ENCODE data around the gene TEKT3. TPM values are rescaled to one million over a fixed set of nuclear protein-coding genes. Genes with fewer than 3 reads are reported as not detected.

The TEKT3 gene
- total RNA-seq, 1 donor from 2014 or later, result not detected

DNA sequence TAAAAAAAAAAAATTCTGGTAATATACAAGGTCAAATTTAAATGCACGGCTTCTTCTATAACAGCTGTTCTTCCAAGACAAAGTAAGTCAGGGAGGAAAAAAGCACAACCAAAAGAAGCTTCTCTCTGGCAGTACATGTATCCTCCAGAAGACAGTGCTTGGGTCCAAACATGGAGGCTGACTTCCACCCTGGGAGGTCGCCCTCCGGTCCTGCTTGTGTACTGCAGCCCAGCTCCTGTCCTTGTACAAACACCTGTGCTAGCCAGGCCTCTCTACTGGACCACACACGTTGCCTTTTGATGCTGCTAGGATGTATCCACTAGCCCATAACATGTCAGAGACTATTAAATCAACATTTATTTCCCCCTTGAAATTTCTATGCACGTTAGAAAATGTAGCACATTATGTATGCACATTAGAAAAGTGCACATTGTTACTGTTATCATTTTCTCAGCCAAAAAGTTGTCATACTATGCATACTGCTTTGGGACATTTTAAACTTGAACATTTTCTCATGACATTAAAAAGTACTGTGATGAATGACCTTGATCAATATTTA, 21.9 kb downstream of the TEKT3 start:
- Mint-ChIP-seq H3K4me1 (no peaks in the 10 kb centered on the region), H3K27me3 (peaks cover 7% of the 10 kb centered on the region), H3K4me3 (no peak overlapping the region), H3K27ac (no peak overlapping the region), H3K9me3 (no peaks in the 10 kb centered on the region), H3K36me3 (ENCODE audit: low read depth) (no peaks in the 10 kb centered on the region)
- ATAC-seq (ENCODE audit: low read depth) (no peak), DNase-seq (no peak)
- intact Hi-C loops (cut with micrococcal nuclease), result no loop called here
- ChIA-PET CTCF (no interaction called here), POLR2A (no interaction called here)
- TF ChIP-seq CTCF (IDR thresholded peaks at IDR 0.05), result no peak

DNA sequence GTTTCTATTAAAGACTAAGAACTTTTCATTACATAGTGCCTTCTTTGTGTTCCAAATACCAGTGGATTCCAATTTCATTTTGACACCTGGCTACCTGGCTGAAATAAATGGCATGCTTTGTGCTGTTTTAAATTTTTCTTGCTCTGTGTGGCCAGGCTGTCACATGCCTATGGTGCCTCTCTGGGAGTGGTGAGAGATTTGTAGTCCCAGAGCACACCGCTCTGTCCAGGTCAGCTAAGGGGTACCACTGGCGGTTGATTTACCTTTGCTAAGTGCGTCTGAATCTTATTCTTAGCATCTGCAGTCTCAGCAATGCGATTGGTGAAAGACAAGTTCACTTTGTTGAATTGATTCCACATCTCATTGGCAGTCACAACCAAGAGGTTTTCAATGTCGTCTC, 29.4 kb downstream of the TEKT3 start:
- intact Hi-C loops (cut with micrococcal nuclease), result no loop called here
- Mint-ChIP-seq H3K36me3 (ENCODE audit: low read depth) (no peaks in the 10 kb centered on the region), H3K27me3 (peaks cover 12% of the 10 kb centered on the region), H3K9me3 (no peaks in the 10 kb centered on the region), H3K27ac (no peak overlapping the region), H3K4me3 (no peak overlapping the region), H3K4me1 (no peaks in the 10 kb centered on the region)
- DNase-seq (no peak), ATAC-seq (ENCODE audit: low read depth) (no peak)
- POLR2A ChIA-PET, result no interaction called here
- CTCF ChIA-PET, result no interaction called here
- no peak for TF ChIP-seq CTCF (IDR thresholded peaks at IDR 0.05)

DNA sequence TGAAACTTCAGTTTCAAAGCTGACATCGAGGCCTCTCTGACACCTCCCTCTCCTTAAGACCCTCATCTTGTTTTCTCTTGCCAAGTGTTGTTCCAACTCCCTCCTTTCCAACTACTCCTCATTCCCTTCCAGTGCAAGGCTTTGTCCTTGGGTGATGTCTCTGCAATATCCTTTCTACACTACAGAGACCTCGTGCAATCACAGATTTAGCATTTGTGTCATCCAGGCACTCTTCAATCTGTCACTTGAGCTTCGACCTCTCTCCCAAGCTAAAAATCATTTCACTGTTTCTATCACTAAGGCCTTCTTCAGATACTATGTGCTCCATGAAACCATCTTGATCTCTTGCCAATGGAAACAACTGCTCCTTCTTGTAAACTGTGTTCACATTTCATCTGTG, 31.6 kb downstream of the TEKT3 start:
- H3K4me1 Mint-ChIP-seq, result no peaks in the 10 kb centered on the region
- no peak overlapping the region for H3K4me3 Mint-ChIP-seq

DNA sequence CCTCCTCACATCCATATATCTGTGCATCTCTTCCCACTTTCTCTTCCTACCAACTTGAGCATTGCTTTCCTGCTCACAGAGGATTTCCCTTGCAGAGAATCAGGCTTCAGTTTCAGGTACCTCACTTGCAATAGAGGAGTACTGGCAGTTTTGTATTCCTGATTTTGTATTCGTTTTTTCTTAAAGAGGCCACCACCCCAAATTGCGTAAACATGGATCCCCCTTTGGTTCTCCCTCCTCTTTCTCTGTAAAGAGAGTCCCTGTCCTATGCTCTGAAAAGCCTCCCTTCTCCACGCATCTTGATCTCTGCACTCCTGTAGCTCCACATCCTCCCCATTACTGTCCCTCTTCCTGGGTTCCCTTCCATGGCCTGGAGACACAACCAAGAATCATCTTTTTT, 32.2 kb downstream of the TEKT3 start:
- DNase-seq (no peak), ATAC-seq (ENCODE audit: low read depth) (no peak)
- no peak overlapping the region for H3K27ac Mint-ChIP-seq
- ChIA-PET POLR2A (no interaction called here), CTCF (no interaction called here)
- peaks cover 5% of the 10 kb centered on the region for H3K27me3 Mint-ChIP-seq
- no peaks in the 10 kb centered on the region for H3K9me3 Mint-ChIP-seq
- intact Hi-C loops (cut with micrococcal nuclease), result no loop called here
- H3K36me3 Mint-ChIP-seq (ENCODE audit: low read depth), result no peaks in the 10 kb centered on the region
- no peak overlapping the region for H3K4me3 Mint-ChIP-seq
- TF ChIP-seq CTCF (IDR thresholded peaks at IDR 0.05), result no peak
- no peaks in the 10 kb centered on the region for H3K4me1 Mint-ChIP-seq

More for the DNA sequence above, 31.6 kb downstream of the TEKT3 start:
- CTCF ChIA-PET, result no interaction called here
- intact Hi-C loops (cut with micrococcal nuclease), result no loop called here
- DNase-seq (no peak), ATAC-seq (ENCODE audit: low read depth) (no peak)
- no peaks in the 10 kb centered on the region for H3K36me3 Mint-ChIP-seq (ENCODE audit: low read depth)
- H3K27ac Mint-ChIP-seq, result no peak overlapping the region
- H3K27me3 Mint-ChIP-seq, result peaks cover 5% of the 10 kb centered on the region
- POLR2A ChIA-PET, result no interaction called here
- no peaks in the 10 kb centered on the region for H3K9me3 Mint-ChIP-seq
- TF ChIP-seq CTCF (IDR thresholded peaks at IDR 0.05), result no peak

DNA sequence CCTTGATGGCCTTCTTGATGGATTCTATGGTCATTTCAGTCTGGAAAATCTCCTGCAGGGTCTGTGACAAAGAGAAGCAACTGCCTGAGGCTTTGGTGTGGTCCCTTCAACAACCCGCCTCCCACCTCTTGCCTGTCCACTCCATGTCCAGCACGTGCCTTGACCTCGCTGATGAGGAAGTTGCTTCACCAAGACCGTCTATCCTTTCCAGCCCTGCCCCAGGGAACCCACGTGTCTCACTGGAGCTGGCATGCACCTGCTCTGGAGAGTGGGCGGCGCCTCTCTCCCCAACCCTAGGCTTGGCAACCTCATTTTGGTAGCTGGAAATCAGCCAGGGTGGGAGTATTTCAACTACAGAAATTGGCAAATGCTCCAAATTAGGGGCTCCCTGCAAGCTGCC, 32.6 kb downstream of the TEKT3 start:
- no peak for TF ChIP-seq CTCF (IDR thresholded peaks at IDR 0.05)
- H3K4me1 Mint-ChIP-seq, result no peaks in the 10 kb centered on the region
- no peak overlapping the region for H3K4me3 Mint-ChIP-seq
- no peaks in the 10 kb centered on the region for H3K9me3 Mint-ChIP-seq
- H3K27ac Mint-ChIP-seq, result no peak overlapping the region
- CTCF ChIA-PET, result no interaction called here
- peaks cover 5% of the 10 kb centered on the region for H3K27me3 Mint-ChIP-seq
- no peaks in the 10 kb centered on the region for H3K36me3 Mint-ChIP-seq (ENCODE audit: low read depth)
- ATAC-seq (ENCODE audit: low read depth) (no peak), DNase-seq (no peak)
- POLR2A ChIA-PET, result no interaction called here
- intact Hi-C loops (cut with micrococcal nuclease), result no loop called here

Data from activated B cell treated with CpG ODN at 0.5 μM for 24 hours (primary cell).